Heart left ventricle (tissue), 16 donors: ENCODE results near the gene GDNF. TPM values are rescaled to one million over a fixed set of nuclear protein-coding genes. Genes with fewer than 3 reads are reported as not detected.

Experiments
- ATAC-seq, 4 donors: fragments of 200-7000 bp; cut with Tn5 transposase; one replicate each; pipeline ENCODE4 v1.9.1; 2020 to 2022; ENCODE audit warnings: moderate library complexity in 4 of 4, mild to moderate bottlenecking in 3 of 4, moderate number of reproducible peaks in 1 of 4
- DNase-seq, 5 donors: peaks; one replicate each; pipeline ENCODE4 v3.0.0-alpha.2; 2020
- H3K27ac ChIP-seq, 12 donors: fragments of 200-600 bp; sonication (generic) in 4 of 12; one replicate each; pipeline versions ENCODE4 v1.5.0 to v1.8.0; 2016 to 2022; ENCODE audit warnings: mild to moderate bottlenecking in 2 of 12
- H3K27me3 ChIP-seq, 9 donors: fragments of 200-600 bp; sonication (generic) in 2 of 9; one replicate each; pipeline versions ENCODE4 v1.5.1 to v1.8.0; 2016 to 2022; ENCODE audit warnings: mild to moderate bottlenecking in 3 of 9
- H3K36me3 ChIP-seq, 9 donors: fragments of 200-600 bp; sonication (generic) in 2 of 9; one replicate each; pipeline versions ENCODE4 v1.5.0 to v1.8.0; 2018 to 2022; ENCODE audit warnings: mild to moderate bottlenecking in 2 of 9
- H3K4me1 ChIP-seq, 12 donors: fragments of 200-600 bp; sonication (generic) in 4 of 12; one replicate each; pipeline versions ENCODE4 v1.5.0 to v1.8.0; 2016 to 2022; ENCODE audit warnings: mild to moderate bottlenecking in 3 of 12
- H3K4me3 ChIP-seq, 12 donors: fragments of 200-600 bp; sonication (generic) in 4 of 12; one replicate each; pipeline versions ENCODE4 v1.5.0 to v1.8.0; 2017 to 2022; ENCODE audit warnings: mild to moderate bottlenecking in 9 of 12, moderate library complexity in 4 of 12
- H3K9me3 ChIP-seq, 12 donors: fragments of 200-600 bp; sonication (generic) in 4 of 12; one replicate each; pipeline versions ENCODE4 v1.5.0 to v1.8.0; 2016 to 2022; ENCODE audit warnings: mild to moderate bottlenecking in 1 of 12
- CTCF ChIP-seq, 12 donors: fragments of 200-600 bp; sonication (generic) in 4 of 12; IDR thresholded peaks; one replicate each; pipeline versions ENCODE4 v1.5.0 to v1.8.0; 2018 to 2022; ENCODE audit warnings: antibody characterized with exemption in 12 of 12, mild to moderate bottlenecking in 5 of 12
- POLR2A ChIP-seq, 2 donors: fragments of 450-650 bp; IDR thresholded peaks; one replicate each; pipeline ENCODE4 v1.6.1; 2017; ENCODE audit warnings: antibody characterized with exemption in 2 of 2, mild to moderate bottlenecking in 2 of 2, moderate library complexity in 2 of 2
- WGBS, 4 donors: extraction: QIAGEN DNeasy Blood & Tissue Kit in 2 of 4; methylation state at CpG; one replicate each; pipeline versions ENCODE4 v1.1.5 to v1.1.7; 2013 to 2018; 5-methylcytosine and 5-hydroxymethylcytosine counted together
- intact Hi-C, 10 donors: fragments of 100-400 bp; cut with DNase I; formaldehyde crosslinking; loops; one replicate each; pipeline versions ENCODE4 v1.11.1 to v1.14.2; 2022
- polyA plus RNA-seq, 2 donors: library from polyadenylated mRNA; stranded (reverse); fragments of 200-250 nt; gene quantifications; one replicate each; pipeline ENCODE4 v1.2.3, GENCODE V29; 2013
- total RNA-seq, 9 donors: library from RNA; depleted of rRNA in 2 of 9; stranded (reverse); fragments of >200 nt in 2 of 9; fragmentation: NEBNext Ultra II Directional in 3 of 9; extraction: Animal tissue kit (Norgen Biotek cat#: 25700) in 3 of 9; gene quantifications; one replicate each; pipeline versions ENCODE4 v1.1.0 to v1.2.4, GENCODE V29; 2016 to 2023
- donor health status: ischemic (EF 13 %, LVEDD 7.1; RV severe dilation, severe dysfunction).
- donor health status: healthy with polysubstance abuse.
- donor health status: DM: no; HTN: yes; CAD: no.
- donor health status: DM: no; HTN: no; CAD: no.
- donor health status: ischemic (EF 25% LVEDD 6.9; RV normal size, moderate dysfunction).
- donor health status: ischemic (EF 25% LVEDD 5.7; RV mildly dilated, moderate dysfunction).
- donor health status: healthy.
- donor health status: DM: yes; HTN: yes; CAD: no.
- donor health status: ischemic (EF 35%, LVEDD 5.7; RV mildly dilated, moderate dysfunction).
- donor health status: nonischemic (EF 11% LVEDD 7.7; RV severe dilation, severe dysfunction).
- donor health status: DM: yes; HTN: yes; CAD: no.
- donor health status: PGD.
- donor health status: ischemic (EF 29% LVEDD 5.4; RV normal size, mild dysfunction).
- donor health status: nonischemic (EF 23%, LVEDD 6.1; RV moderate dilation, normal function).

Gene GDNF
- total and polyA plus RNA-seq, 11 donors, result 0.03 to 0.36 (median 0.09) TPM; not detected in 4

- no peaks in the 10 kb centered on the region for H3K27me3 ChIP-seq
- no peak overlapping the region for H3K4me3 ChIP-seq
- intact Hi-C loops, result no loop called here
- H3K4me1 ChIP-seq, result no peaks in the 10 kb centered on the region
- ATAC-seq (no peak), DNase-seq (no peak)
- no peaks in the 10 kb centered on the region for H3K36me3 ChIP-seq
- no peak overlapping the region for H3K27ac ChIP-seq
- 91 to 93% (median 93%) methylated on average over 4 of the region's 4 CpGs for WGBS, 4 donors
- no peaks in the 10 kb centered on the region for H3K9me3 ChIP-seq
- TF ChIP-seq CTCF (IDR thresholded peaks at IDR 0.05), result no peak
- no peak for TF ChIP-seq POLR2A (IDR thresholded peaks at IDR 0.05)
These were observed 70.7 kb downstream of the GDNF start for GRCh38 chr5:37769108-37769507.

- no peaks in the 10 kb centered on the region for H3K36me3 ChIP-seq
- DNase-seq (no peak), ATAC-seq (no peak)
- no peak overlapping the region for H3K27ac ChIP-seq
- no peaks in the 10 kb centered on the region for H3K27me3 ChIP-seq
- H3K4me1 ChIP-seq, result no peaks in the 10 kb centered on the region
- TF ChIP-seq CTCF (IDR thresholded peaks at IDR 0.05), result no peak
- no peaks in the 10 kb centered on the region for H3K9me3 ChIP-seq
- intact Hi-C loops, result no loop called here
- H3K4me3 ChIP-seq, result no peak overlapping the region
These were observed 71.5 kb downstream of the GDNF start for GRCh38 chr5:37768371-37768770.

- Histone ChIP-seq H3K36me3 (no peaks in the 10 kb centered on the region), H3K9me3 (no peaks in the 10 kb centered on the region), H3K27me3 (no peaks in the 10 kb centered on the region), H3K27ac (no peak overlapping the region), H3K4me3 (no peak overlapping the region), H3K4me1 (no peaks in the 10 kb centered on the region)
- TF ChIP-seq CTCF (IDR thresholded peaks at IDR 0.05), result no peak
- WGBS, 4 donors, result 80 to 84% (median 82%) methylated on average over 4 of the region's 4 CpGs
- ATAC-seq (no peak), DNase-seq (no peak)
- intact Hi-C loops, result no loop called here
These were observed 71.9 kb downstream of the GDNF start for GRCh38 chr5:37767961-37768360.

GRCh38 chr5:37767251-37767650, 72.6 kb downstream of the GDNF start:
- WGBS, 4 donors, result 51 to 55% (median 54%) methylated on average over 3 of the region's 3 CpGs
- DNase-seq, result no peak
- Histone ChIP-seq H3K36me3 (no peaks in the 10 kb centered on the region), H3K9me3 (no peaks in the 10 kb centered on the region), H3K4me3 (no peak overlapping the region), H3K27me3 (no peaks in the 10 kb centered on the region), H3K27ac (no peak overlapping the region), H3K4me1 (no peaks in the 10 kb centered on the region)
- TF ChIP-seq CTCF (IDR thresholded peaks at IDR 0.05) (no peak), POLR2A (IDR thresholded peaks at IDR 0.05) (no peak)
- no peak for ATAC-seq
- intact Hi-C loops, result no loop called here
